Neutrophil (primary cell): ENCODE results near the gene ITGA6.

ENCODE experiments used
- H3K27ac ChIP-seq: fragments of 200-600 bp; sonication (generic); 2 replicates; pipeline ENCODE4 v1.5.1; 2016; ENCODE audit warnings: mild to moderate bottlenecking, moderate library complexity
- H3K27me3 ChIP-seq: fragments of 200-600 bp; sonication (generic); 2 replicates; pipeline ENCODE4 v1.6.0; 2016; ENCODE audit warnings: mild to moderate bottlenecking
- H3K36me3 ChIP-seq: fragments of 200-600 bp; sonication (generic); 2 replicates; pipeline ENCODE4 v1.5.1; 2017
- H3K4me1 ChIP-seq, 2 experiments: fragments of 200-600 bp in 1 of 2; sonication (generic) in 1 of 2; 1 replicate in 1 of 2; 2 replicates in 1 of 2; pipeline versions ENCODE4 v1.5.1 to v1.6.1; 2013 to 2016; ENCODE audit warnings: low read depth in 1 of 2, low read length in 1 of 2, mild to moderate bottlenecking in 1 of 2, moderate library complexity in 1 of 2; ENCODE audit not compliant: control insufficient read depth in 1 of 2, insufficient read depth in 1 of 2
- H3K4me3 ChIP-seq, 2 experiments: fragments of 200-600 bp in 1 of 2; sonication (generic) in 1 of 2; 1 replicate in 1 of 2; 2 replicates in 1 of 2; pipeline ENCODE4 v1.5.1; 2013 to 2016; ENCODE audit warnings: low read depth in 1 of 2, low read length in 1 of 2, mild to moderate bottlenecking in 1 of 2, moderate library complexity in 1 of 2
- H3K9me3 ChIP-seq: fragments of 200-600 bp; sonication (generic); 2 replicates; pipeline ENCODE4 v1.5.1; 2016
- TF ChIP-seq, protein P1 (sequence below): fragments of 200-600 bp; sonication (generic); IDR thresholded peaks from 2 replicates; pipeline ENCODE4 v1.5.1; 2016; ENCODE audit warnings: antibody characterized with exemption

Gene ITGA6

DNA sequence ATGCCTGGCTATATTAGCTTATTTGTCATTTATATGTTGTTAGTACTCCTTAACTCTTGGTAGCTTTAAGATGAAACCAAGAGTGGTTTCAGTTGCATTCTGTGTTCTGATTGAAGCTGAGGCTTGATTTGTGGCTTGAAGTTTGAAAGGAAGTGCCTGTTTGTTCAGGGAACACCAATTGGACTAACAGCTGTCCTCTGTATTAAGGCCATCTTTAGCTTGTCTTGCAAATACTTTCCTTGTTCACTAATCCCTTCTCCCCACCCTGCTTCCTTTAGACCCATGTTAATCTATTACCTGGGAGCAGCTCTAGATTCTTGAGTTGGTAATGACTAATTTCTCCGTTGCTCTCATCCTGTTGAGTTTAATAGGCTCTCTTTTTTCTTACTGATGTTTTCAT lies 13.4 kb downstream of the ITGA6 start:
- H3K4me3 ChIP-seq: no peak overlapping the region
- no peaks in the 10 kb centered on the region for H3K9me3 ChIP-seq
- no peak overlapping the region for H3K27ac ChIP-seq
- TF ChIP-seq, protein P1, sequence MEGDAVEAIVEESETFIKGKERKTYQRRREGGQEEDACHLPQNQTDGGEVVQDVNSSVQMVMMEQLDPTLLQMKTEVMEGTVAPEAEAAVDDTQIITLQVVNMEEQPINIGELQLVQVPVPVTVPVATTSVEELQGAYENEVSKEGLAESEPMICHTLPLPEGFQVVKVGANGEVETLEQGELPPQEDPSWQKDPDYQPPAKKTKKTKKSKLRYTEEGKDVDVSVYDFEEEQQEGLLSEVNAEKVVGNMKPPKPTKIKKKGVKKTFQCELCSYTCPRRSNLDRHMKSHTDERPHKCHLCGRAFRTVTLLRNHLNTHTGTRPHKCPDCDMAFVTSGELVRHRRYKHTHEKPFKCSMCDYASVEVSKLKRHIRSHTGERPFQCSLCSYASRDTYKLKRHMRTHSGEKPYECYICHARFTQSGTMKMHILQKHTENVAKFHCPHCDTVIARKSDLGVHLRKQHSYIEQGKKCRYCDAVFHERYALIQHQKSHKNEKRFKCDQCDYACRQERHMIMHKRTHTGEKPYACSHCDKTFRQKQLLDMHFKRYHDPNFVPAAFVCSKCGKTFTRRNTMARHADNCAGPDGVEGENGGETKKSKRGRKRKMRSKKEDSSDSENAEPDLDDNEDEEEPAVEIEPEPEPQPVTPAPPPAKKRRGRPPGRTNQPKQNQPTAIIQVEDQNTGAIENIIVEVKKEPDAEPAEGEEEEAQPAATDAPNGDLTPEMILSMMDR: no peak
- H3K4me1 ChIP-seq: peaks cover 18 to 19% of the 10 kb centered on the region in 2 experiments
- H3K36me3 ChIP-seq: no peaks in the 10 kb centered on the region
- no peaks in the 10 kb centered on the region for H3K27me3 ChIP-seq

DNA sequence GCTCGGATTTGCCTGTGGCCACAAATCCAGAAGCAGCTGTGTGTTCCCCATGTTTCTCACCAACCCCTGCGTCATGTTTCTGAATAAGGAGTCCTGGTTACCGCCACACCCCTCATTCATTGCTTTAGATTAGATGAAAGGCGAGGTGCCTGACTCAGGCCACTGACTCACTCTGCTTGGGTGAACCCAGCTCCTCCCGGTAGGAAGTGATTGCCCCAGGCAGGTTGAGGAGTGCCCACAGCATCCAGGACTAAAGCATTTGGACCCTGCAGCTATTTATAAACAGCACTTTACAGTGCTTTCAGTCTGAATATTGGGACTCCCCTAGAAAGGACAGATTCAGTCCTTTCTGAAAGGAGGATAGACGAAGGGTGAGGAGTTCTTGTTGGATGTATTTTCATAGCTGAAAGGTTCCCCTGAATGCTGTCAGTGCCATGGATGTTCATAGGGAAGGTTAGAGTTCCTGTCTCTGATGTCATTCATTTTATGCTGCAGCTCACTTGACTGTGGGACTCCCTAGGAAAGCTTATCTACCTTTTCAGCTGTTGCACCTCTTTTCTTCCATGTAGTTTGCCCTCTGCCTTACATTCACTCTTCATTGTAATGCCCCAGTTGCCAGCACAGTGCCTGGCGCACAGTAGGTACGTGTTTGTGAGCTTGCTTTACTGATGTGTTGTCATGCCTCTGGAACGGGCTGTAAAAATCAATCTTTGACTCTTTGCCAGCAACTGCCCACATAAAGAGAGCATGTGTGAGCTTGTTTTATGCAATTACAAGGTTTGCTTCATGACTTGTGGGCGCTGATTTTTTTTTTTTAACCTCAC lies 14.9 kb downstream of the ITGA6 start:
- no peaks in the 10 kb centered on the region for H3K27me3 ChIP-seq
- no peak overlapping the region for H3K27ac ChIP-seq
- no peak overlapping the region for H3K4me3 ChIP-seq
- peaks cover 15 to 18% of the 10 kb centered on the region in 2 experiments for H3K4me1 ChIP-seq
- H3K9me3 ChIP-seq: no peaks in the 10 kb centered on the region
- H3K36me3 ChIP-seq: no peaks in the 10 kb centered on the region
- TF ChIP-seq, protein P1: no peak

DNA sequence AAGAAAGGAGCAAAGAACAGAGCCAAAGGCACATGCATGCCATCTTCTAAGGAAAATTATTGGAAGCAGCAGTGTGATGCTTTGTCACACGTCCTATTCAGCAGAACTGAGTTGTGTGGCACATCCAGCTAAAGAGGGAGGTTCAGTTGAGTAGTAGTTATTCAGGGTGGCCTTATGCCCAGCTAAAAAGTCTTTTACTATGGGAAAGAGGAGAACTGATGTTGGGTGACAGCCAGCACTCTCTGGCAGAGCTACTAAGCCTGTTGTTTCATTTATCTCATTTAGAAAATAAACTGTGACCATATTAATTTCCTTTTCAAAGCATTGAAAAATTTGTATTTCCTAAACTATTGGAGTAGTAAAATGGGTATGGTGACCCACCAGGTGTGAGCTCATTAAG lies 18.5 kb downstream of the ITGA6 start:
- Histone ChIP-seq H3K27me3 (no peaks in the 10 kb centered on the region), H3K36me3 (no peaks in the 10 kb centered on the region), H3K4me1 (no peaks in the 10 kb centered on the region), H3K27ac (no peak overlapping the region), H3K4me3 (no peak overlapping the region), H3K9me3 (no peaks in the 10 kb centered on the region)
- TF ChIP-seq, protein P1: no peak

DNA sequence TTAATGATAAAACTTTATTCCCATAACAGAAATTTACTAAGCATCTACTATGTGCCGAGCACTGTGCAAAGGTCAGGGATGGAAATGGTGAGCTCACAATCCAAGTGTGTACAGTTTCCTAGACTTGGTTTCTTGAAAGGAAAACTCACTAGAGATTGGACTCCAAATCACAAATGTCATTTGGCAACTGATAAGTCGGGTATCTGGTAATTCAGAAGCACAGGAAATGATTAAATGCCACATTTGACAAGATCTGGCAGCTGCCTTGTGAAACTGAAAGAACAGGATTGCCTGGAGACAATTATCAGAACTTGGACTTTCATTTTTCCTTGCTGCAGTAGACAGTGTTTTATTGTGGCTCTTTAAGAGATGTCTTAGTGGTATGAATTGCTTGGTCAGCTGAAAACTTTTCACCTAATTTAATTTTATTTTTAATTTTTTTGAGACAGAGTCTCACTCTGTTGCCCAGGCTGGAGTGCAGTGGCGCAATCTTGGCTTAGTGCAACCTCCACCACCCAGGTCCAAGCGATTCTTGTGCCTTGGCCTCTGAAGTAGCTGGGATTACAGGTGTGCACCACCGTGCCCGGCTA lies 19.2 kb downstream of the ITGA6 start:
- H3K4me3 ChIP-seq: no peak overlapping the region
- no peaks in the 10 kb centered on the region for H3K4me1 ChIP-seq
- no peak overlapping the region for H3K27ac ChIP-seq
- no peaks in the 10 kb centered on the region for H3K36me3 ChIP-seq
- H3K9me3 ChIP-seq: no peaks in the 10 kb centered on the region
- H3K27me3 ChIP-seq: no peaks in the 10 kb centered on the region
- TF ChIP-seq, protein P1: no peak

DNA sequence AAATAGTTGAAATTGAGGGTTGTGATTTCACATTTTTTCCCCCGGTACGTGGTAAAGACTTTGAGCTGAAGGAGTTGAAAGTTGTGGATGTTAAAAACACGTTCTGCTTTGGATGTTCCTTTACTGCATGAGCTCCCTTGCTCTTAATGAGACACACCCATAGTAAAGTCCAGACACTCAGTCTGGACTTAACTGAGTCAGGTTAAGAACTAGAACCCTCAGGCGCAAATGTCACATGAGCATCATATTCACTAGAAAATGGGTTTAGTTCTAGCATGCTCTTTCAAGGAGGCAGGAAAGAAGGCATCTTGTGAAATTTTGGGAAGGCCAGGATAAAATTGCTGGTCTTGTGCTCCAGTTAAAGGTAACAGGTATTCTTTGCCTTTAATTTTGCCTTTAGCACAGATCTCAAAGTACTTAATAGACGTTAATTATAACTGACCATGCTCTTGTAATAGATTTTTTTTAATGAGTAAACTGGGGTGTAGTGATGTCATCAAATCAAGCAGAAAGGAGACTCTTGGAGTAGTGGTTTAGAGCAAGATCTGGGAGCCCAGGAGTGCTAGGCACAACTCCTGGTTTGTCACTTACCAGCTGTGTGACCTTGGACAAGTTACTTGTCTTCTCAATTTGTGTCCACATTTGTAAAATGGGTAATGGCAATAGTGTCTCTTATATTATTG lies 20.6 kb downstream of the ITGA6 start:
- no peak overlapping the region for H3K4me3 ChIP-seq
- no peaks in the 10 kb centered on the region for H3K9me3 ChIP-seq
- no peaks in the 10 kb centered on the region for H3K4me1 ChIP-seq
- H3K36me3 ChIP-seq: no peaks in the 10 kb centered on the region
- TF ChIP-seq, protein P1: no peak
- no peak overlapping the region for H3K27ac ChIP-seq
- H3K27me3 ChIP-seq: no peaks in the 10 kb centered on the region
